Upper lobe of right lung (tissue), 1 donor: ENCODE measurements around the gene TM4SF1. TPM values are rescaled to one million over a fixed set of nuclear protein-coding genes. Genes with fewer than 3 reads are reported as not detected.

Experiments used
- ATAC-seq: fragments of 200-7000 bp; cut with Tn5 transposase; one replicate; pipeline ENCODE4 v1.9.1; 2020; ENCODE audit warnings: mild to moderate bottlenecking, moderate library complexity
- DNase-seq: peaks from one replicate; pipeline ENCODE4 v3.0.0-alpha.2; 2020
- H3K27ac ChIP-seq: fragments of 200-600 bp; one replicate; pipeline ENCODE4 v1.8.0; 2022
- H3K27me3 ChIP-seq: fragments of 200-600 bp; one replicate; pipeline ENCODE4 v1.8.0; 2022; ENCODE audit warnings: mild to moderate bottlenecking
- H3K36me3 ChIP-seq: fragments of 200-600 bp; one replicate; pipeline ENCODE4 v1.8.0; 2022
- H3K4me1 ChIP-seq: fragments of 200-600 bp; one replicate; pipeline ENCODE4 v1.8.0; 2022
- H3K4me3 ChIP-seq: fragments of 200-600 bp; one replicate; pipeline ENCODE4 v1.8.0; 2022; ENCODE audit warnings: mild to moderate bottlenecking
- H3K9me3 ChIP-seq: fragments of 200-600 bp; one replicate; pipeline ENCODE4 v1.8.0; 2022
- intact Hi-C: fragments of 100-400 bp; cut with DNase I; formaldehyde crosslinking; loops from one replicate; pipeline ENCODE4 v1.11.0; 2022
- total RNA-seq: library from RNA; stranded (reverse); fragmentation: NEBNext Ultra II Directional; extraction: Animal tissue kit (Norgen Biotek cat#: 25700); gene quantifications from one replicate; pipeline ENCODE4 v1.2.1, GENCODE V29; 2021
- TF ChIP-seq, protein P1 (sequence below): fragments of 200-600 bp; IDR thresholded peaks from one replicate; pipeline ENCODE4 v1.8.0; 2022; ENCODE audit warnings: antibody characterized with exemption
- donor health status: DM: no; HTN: yes; CAD: no; lungs with severe emphysema.

Gene TM4SF1
- total RNA-seq, 1 donor from 2014 or later = 188 TPM

DNA sequence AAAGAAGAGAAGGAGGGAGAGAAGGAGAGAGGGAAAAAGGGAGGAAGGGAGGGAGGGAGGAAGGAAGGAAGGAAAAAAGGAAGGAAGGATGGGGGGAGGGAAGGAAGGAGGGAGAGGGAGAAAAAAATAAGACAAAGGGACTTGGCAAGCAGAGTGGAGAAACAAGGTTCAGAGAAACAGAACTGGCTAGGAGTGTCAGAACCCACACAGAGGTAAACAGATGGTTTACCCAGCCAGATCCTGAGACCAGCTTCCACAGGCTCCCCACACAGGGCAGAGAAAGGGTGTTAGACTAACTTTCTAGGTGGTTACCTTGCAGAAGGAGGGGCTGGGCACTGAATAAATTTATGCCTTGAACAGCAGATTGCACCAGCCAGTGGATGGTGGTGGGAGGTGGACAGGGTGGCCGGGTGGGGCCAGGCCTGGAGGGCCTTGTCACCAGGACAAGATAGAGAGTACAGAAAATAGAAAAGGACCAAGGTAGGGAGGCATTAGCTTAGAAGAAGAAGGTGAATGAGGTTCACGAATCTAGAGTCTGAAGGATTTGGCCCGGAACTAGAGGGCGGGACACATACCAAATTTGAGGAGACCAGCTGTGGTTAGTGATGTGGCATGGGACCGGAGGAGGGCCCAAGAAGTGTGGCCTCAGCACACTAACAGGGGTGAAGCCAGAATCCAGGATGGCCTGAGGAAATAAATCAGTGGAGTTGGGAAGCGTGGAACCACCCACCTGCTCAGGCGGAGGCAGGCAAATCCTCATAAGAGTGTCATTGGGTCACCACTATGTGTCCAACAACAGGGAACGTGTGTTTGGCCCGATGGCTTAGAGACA, 1.2 kb upstream of the TM4SF1 start:
- DNase-seq (no peak), ATAC-seq (peak; percentile 7)
- H3K27ac ChIP-seq = peak overlapping the region; percentile 86
- no peak overlapping the region for H3K4me3 ChIP-seq
- H3K36me3 ChIP-seq = peaks cover 8% of the 10 kb centered on the region
- TF ChIP-seq, protein P1, sequence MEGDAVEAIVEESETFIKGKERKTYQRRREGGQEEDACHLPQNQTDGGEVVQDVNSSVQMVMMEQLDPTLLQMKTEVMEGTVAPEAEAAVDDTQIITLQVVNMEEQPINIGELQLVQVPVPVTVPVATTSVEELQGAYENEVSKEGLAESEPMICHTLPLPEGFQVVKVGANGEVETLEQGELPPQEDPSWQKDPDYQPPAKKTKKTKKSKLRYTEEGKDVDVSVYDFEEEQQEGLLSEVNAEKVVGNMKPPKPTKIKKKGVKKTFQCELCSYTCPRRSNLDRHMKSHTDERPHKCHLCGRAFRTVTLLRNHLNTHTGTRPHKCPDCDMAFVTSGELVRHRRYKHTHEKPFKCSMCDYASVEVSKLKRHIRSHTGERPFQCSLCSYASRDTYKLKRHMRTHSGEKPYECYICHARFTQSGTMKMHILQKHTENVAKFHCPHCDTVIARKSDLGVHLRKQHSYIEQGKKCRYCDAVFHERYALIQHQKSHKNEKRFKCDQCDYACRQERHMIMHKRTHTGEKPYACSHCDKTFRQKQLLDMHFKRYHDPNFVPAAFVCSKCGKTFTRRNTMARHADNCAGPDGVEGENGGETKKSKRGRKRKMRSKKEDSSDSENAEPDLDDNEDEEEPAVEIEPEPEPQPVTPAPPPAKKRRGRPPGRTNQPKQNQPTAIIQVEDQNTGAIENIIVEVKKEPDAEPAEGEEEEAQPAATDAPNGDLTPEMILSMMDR = no peak
- H3K4me1 ChIP-seq = peaks cover 25% of the 10 kb centered on the region
- no peaks in the 10 kb centered on the region for H3K27me3 ChIP-seq
- H3K9me3 ChIP-seq = no peaks in the 10 kb centered on the region
- intact Hi-C loops = no loop called here

DNA sequence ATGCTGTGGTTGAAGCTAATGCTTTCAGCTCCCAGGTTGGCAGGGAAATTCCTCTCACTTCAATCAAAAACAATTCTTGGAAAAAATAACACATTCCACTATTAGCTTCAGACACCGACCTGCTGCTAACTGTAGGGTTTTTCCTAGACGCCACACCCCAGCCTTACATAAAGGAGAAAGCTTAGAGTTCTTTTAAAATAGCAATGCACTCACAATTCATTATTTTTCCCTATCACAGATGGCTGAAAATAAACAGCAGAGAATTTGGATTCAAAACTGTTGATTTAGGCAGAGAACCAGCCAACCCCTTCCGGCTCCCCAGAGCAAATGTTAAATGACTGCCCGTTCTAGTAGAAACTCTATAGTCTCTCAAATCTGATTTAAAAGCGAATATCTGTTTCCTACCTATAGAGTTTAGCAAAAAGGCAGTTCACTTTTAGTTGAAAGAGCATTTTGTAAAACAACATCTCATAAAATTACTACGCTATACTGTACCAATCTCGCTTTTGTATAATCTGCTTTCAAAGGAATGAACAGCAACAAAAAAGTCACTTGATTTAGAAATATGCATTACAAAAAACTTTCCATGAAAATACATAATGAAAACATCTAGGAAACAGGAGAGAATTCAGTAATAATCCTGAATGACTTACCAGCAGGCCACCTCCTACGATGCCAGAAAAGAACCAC, 586 bp downstream of the TM4SF1 start:
- peaks cover 36% of the 10 kb centered on the region for H3K4me1 ChIP-seq
- no peaks in the 10 kb centered on the region for H3K9me3 ChIP-seq
- intact Hi-C loops = no loop called here
- H3K36me3 ChIP-seq = peaks cover 11% of the 10 kb centered on the region
- H3K27me3 ChIP-seq = no peaks in the 10 kb centered on the region
- TF ChIP-seq, protein P1 = no peak
- peak overlapping the region; percentile 56 for H3K4me3 ChIP-seq
- ATAC-seq (no peak), DNase-seq (no peak)
- H3K27ac ChIP-seq = peak overlapping the region; percentile 86

DNA sequence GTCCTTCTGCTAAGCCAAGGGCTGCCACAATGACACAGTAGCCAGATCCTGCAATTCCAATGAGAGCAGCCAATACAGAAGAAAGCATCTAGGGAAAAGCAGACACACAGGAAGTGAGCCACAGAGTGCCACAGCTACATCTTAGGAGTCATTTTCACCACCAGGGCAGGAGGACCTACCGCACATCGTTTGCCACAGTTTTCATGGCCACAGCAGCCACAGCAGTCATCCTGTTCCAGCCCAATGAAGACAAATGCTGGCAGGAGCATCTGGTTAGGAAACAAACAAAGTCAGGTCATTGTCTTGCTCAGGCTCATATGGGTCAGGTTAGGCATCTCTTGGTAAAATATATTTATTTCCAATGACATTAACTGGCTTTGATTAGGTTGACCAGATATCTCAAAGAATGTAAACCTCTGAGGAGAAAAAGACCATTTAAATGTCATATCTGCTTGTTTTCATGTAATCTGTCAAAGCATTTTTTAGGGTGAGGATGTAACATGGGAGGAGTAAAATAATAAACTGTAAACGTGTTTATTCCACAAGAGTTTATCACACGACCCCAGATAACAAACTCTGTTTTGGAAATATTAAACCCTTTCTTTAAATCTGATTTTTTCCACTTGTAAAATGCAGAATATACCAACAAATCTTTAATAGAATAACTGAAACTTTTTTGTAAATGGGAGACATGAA, 1.8 kb downstream of the TM4SF1 start:
- peak overlapping the region; percentile 56 for H3K4me3 ChIP-seq
- H3K9me3 ChIP-seq = no peaks in the 10 kb centered on the region
- no peak for DNase-seq
- peaks cover 19% of the 10 kb centered on the region for H3K36me3 ChIP-seq
- TF ChIP-seq, protein P1 = no peak
- H3K27ac ChIP-seq = peak overlapping the region; percentile 86
- ATAC-seq = no peak
- H3K4me1 ChIP-seq = peaks cover 43% of the 10 kb centered on the region
- intact Hi-C loops = no loop called here
- no peaks in the 10 kb centered on the region for H3K27me3 ChIP-seq

DNA sequence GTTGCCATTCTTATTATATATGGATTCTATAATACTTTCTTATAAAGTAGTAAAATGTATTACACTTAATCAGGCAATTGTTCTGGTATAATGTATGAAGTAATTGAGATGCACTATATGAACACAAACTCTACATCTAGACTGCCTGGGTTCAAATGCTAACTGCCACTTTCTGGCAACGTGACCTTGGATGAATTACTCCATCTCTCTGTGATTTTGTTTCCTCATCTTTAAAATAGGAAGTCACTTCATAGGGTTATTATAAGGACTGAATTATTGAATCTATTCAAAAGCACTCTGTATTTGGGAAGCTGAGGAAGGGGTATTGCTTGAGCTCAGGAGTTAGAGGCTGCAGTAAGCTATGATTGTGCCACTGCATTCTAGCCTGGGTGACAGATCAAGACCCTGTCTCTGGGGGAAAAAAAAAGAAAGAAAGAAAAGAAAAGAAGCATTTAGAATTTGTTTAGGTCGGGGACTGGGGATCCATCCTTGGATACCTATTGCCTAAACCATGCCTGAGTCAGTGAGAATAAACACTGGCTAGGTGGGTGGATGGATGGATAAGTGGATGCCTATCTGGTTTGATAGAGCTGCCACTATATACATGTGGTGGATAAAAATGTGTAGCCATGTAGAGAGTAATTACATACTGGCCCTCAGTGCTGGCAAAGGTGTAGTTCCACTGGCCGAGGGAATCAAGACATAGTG, 2.5 kb downstream of the TM4SF1 start:
- ATAC-seq = no peak
- no peaks in the 10 kb centered on the region for H3K27me3 ChIP-seq
- H3K4me1 ChIP-seq = peaks cover 48% of the 10 kb centered on the region

DNA sequence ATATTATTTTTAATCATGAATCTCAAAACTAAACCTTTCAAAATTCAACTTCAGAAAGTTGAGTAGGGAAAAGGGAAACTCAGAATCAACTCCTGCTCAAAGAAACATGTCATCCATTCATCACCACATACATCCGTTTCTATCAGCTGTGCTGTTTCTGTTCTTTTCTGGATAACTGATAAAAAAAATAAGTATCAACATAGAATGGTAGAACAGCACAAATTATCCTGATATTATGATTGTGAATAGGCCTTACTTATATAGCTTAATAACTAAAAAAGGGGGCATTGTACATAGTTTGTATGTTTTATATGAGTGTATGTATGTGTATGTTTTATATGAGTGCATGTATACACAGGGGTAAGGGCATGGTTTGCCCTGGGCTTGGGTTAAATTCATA, 3.1 kb downstream of the TM4SF1 start:
- Histone ChIP-seq H3K4me1 (peaks cover 48% of the 10 kb centered on the region), H3K27me3 (no peaks in the 10 kb centered on the region), H3K27ac (peak overlapping the region; percentile 51), H3K36me3 (peaks cover 19% of the 10 kb centered on the region), H3K9me3 (no peaks in the 10 kb centered on the region), H3K4me3 (peak overlapping the region; percentile 56)
- intact Hi-C loops = no loop called here
- TF ChIP-seq, protein P1 = no peak
- DNase-seq = no peak
- ATAC-seq = no peak

More for the DNA sequence above, 2.5 kb downstream of the TM4SF1 start:
- peak overlapping the region; percentile 56 for H3K4me3 ChIP-seq
- TF ChIP-seq, protein P1 = no peak
- H3K9me3 ChIP-seq = no peaks in the 10 kb centered on the region
- H3K36me3 ChIP-seq = peaks cover 19% of the 10 kb centered on the region
- DNase-seq = no peak
- intact Hi-C loops = no loop called here
- H3K27ac ChIP-seq = peak overlapping the region; percentile 86
